HFFc6 (cell line): ENCODE results near the gene CRTAC1. TPM values are rescaled to one million over a fixed set of nuclear protein-coding genes. Genes with fewer than 3 reads are reported as not detected.

Experiments used
- DNase-seq: peaks from one replicate; pipeline ENCODE4 v3.0.0-alpha.2; 2018
- H3K27ac Mint-ChIP-seq: 2 replicates; pipeline ENCODE4 v1.8.0; 2020; ENCODE audit warnings: mild to moderate bottlenecking, mixed read lengths
- H3K27me3 Mint-ChIP-seq: 2 replicates; pipeline ENCODE4 v1.8.0; 2021; ENCODE audit warnings: mild to moderate bottlenecking, moderate library complexity, mixed read lengths; ENCODE audit not compliant: insufficient read depth
- H3K36me3 Mint-ChIP-seq: 2 replicates; pipeline ENCODE4 v1.8.0; 2021; ENCODE audit warnings: low read depth, mixed read lengths
- H3K4me1 Mint-ChIP-seq: 2 replicates; pipeline ENCODE4 v1.8.0; 2020; ENCODE audit warnings: low read depth, mixed read lengths
- H3K4me3 Mint-ChIP-seq: 2 replicates; pipeline ENCODE4 v1.8.0; 2020; ENCODE audit warnings: mild to moderate bottlenecking, moderate library complexity, mixed read lengths
- H3K9me3 Mint-ChIP-seq: 2 replicates; pipeline ENCODE4 v1.8.0; 2020; ENCODE audit warnings: mild to moderate bottlenecking, mixed read lengths
- CTCF ChIP-seq: fragments of 200-600 bp; sonication (generic); IDR thresholded peaks from 2 replicates; pipeline ENCODE4 v1.5.0; 2021; ENCODE audit warnings: antibody characterized with exemption, mild to moderate bottlenecking
- total RNA-seq, 6 experiments: library from RNA; stranded (reverse); fragmentation: NEBNext Ultra II Directional; extraction: Animal tissue kit (Norgen Biotek cat#: 25700); gene quantifications; 2 replicates in 1 of 6; 3 replicates in 5 of 6; pipeline ENCODE4 v1.2.3, GENCODE V29; 2021

CRTAC1 gene
- total RNA-seq, 6 experiments from 2014 or later: not detected

DNA sequence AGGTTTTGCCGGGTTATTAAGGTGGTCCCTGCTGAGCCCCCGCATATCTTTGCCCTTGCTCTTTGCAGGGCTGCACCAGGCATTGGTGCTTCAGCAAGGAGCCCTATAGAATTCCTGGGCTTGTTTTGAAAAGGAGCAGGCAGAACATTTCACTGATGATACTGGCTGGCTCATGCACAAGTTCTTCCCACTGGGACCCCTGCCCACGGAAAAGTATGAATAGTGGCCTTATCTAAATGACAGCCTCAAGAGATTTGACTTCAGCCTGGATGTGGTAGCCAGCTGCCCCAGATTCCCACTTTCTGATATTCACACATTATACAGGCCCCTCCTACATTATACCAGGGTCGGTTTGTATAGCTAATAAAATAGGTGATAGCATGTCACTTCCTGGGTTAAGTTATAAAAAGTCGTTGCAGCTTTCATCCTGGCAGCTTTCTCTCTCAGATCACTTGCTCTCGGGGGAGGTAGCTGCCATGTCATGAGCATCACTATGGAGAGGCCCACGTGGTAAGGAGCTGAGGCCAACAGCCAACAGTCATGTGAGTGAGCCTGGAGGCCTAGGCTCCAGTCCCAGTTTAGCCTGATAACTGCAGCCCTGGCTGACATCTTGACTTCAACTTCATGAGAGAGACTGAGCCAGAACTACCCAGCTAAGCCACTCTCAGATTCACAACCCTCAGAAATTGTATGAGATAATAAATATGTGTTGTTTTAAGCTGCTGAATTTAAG lies 16.8 kb upstream of the CRTAC1 start:
- no peak overlapping the region for H3K4me3 Mint-ChIP-seq
- no peak for DNase-seq
- no peaks in the 10 kb centered on the region for H3K4me1 Mint-ChIP-seq
- no peak for TF ChIP-seq CTCF
- H3K36me3 Mint-ChIP-seq: no peaks in the 10 kb centered on the region
- no peak overlapping the region for H3K27ac Mint-ChIP-seq
- peaks cover 35% of the 10 kb centered on the region for H3K27me3 Mint-ChIP-seq
- no peaks in the 10 kb centered on the region for H3K9me3 Mint-ChIP-seq

DNA sequence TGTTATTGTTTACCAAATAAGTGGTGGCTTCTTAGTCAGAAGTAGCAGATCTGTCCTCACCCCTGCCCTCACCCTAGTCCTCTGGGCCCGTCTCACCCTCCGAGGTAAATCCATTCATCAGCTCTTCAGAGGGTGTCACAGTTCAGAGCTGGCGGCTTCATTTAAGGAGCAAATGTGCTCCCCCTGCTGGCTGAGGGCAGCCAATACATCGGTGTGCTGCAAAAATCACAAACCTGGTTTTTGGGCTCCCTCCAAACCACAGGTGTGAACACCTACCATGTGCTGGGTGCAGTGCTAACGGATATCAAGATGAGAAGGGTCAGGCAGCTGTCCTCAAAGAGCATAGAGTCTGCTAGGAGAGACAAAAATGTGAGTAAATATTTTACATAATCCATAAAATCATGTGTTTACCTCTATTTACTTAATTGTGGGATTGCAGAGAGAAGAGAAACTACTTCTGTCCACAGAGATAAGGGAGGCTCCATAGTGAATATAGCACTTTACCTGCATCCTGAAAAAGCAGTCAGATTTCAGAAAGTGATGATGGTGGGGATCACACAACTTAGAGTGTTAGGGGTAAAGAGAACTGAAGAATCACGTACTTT lies 15.5 kb upstream of the CRTAC1 start:
- peak; percentile 33 for DNase-seq
- Mint-ChIP-seq H3K9me3 (no peaks in the 10 kb centered on the region), H3K36me3 (no peaks in the 10 kb centered on the region), H3K4me3 (no peak overlapping the region), H3K27me3 (peaks cover 30% of the 10 kb centered on the region), H3K27ac (no peak overlapping the region), H3K4me1 (no peaks in the 10 kb centered on the region)
- peak; percentile 92 for TF ChIP-seq CTCF

DNA sequence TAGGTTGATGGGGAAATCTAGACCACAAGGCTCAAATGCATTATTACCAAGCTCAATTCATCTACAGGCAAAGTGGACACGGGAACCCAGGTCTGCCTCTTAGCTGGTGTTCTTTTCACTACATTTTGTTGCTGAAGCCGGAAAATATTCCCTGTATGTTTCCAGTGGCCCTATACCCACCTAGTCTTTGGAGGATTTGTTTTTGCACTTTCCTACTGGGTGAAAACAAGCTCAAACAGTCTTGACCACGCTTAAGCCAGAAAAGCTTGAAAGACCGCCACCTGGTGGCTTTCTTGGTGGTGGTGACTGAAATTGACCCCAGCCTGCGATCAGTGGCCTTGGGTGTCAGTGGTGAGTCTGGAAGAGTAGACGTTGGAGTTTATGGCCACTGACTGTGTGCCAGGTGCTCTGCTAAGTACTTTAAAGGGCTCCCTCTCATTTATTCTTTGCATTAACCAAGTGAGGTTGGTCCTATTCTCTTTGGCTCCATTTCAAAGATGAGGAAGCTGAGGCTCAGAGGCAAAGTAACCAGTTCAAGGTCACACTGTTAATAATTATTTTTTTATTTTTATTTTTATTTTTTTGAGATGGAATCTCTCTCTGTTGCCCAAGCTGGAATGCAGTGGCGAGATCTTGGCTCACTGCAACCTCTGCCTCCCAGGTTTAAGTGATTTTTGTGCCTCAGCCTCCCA lies 11.1 kb upstream of the CRTAC1 start:
- no peaks in the 10 kb centered on the region for H3K9me3 Mint-ChIP-seq
- no peak overlapping the region for H3K27ac Mint-ChIP-seq
- TF ChIP-seq CTCF: peak; percentile 87
- H3K4me3 Mint-ChIP-seq: no peak overlapping the region
- H3K4me1 Mint-ChIP-seq: no peaks in the 10 kb centered on the region
- H3K27me3 Mint-ChIP-seq: peaks cover 53% of the 10 kb centered on the region
- peak; percentile 52 for DNase-seq
- H3K36me3 Mint-ChIP-seq: no peaks in the 10 kb centered on the region

DNA sequence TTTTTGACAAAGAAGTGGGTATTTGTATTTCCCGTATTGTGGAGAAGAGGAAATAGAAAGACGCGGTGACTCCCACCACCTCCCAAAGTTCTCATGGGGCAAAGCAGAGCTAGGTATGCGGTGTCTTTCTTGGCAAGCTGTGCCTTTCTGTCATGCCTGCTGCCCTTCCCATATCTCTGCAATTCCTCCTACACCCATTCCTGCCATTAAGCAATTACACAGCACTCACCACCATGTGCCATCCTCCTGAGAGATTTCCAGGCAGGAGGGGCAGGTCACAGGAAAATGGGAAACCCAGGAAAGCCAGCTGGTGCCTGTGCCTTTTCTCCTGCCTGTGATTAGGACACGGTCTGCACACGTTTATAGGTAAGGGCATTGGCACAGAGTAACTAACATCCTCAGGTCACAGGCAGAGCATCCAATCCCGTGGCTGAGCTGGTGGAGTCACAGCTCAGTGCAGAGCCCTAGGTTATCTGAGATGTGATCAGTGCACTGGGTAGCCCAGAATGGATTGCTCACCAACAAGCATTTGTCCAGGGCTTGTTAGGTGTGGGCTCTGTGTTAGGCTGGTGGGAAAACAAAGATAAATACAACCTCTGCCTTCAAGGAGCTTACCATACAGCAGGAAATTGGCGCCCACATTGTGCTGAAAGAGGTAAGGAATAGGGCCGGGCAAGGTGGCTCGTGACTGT lies 9.4 kb upstream of the CRTAC1 start:
- Mint-ChIP-seq H3K9me3 (no peaks in the 10 kb centered on the region), H3K27ac (no peak overlapping the region), H3K27me3 (peaks cover 61% of the 10 kb centered on the region), H3K36me3 (no peaks in the 10 kb centered on the region), H3K4me1 (no peaks in the 10 kb centered on the region), H3K4me3 (no peak overlapping the region)
- no peak for TF ChIP-seq CTCF
- no peak for DNase-seq

- Mint-ChIP-seq H3K27ac (no peak overlapping the region), H3K9me3 (no peaks in the 10 kb centered on the region), H3K36me3 (no peaks in the 10 kb centered on the region), H3K4me3 (no peak overlapping the region), H3K4me1 (no peaks in the 10 kb centered on the region), H3K27me3 (peaks cover 57% of the 10 kb centered on the region)
- no peak for TF ChIP-seq CTCF
- DNase-seq: no peak
Observed at GRCh38 chr10:98038288-98038687, 7.9 kb upstream of the CRTAC1 start.
